Glutamatergic neuron (in vitro differentiated cells): ENCODE measurements around the gene GRID2IP. TPM values are rescaled to one million over a fixed set of nuclear protein-coding genes. Genes with fewer than 3 reads are reported as not detected.
"Not testable (repeated sequence)": the region's sequence is repeated elsewhere in the genome, so short reads cannot be mapped to it uniquely, and the experiment has no call there.

Experiments used
- DNase-seq: peaks from one replicate; pipeline ENCODE4 v3.0.0; 2022
- H3K27ac Mint-ChIP-seq: one replicate; pipeline ENCODE4 v1.8.0; 2020; ENCODE audit warnings: mild to moderate bottlenecking, mixed read lengths, inconsistent platforms; ENCODE audit not compliant: unreplicated experiment
- H3K27me3 Mint-ChIP-seq: one replicate; pipeline ENCODE4 v1.8.0; 2020; ENCODE audit warnings: mild to moderate bottlenecking, moderate library complexity, mixed read lengths, inconsistent platforms; ENCODE audit not compliant: unreplicated experiment
- H3K36me3 Mint-ChIP-seq: one replicate; pipeline ENCODE4 v1.8.0; 2020; ENCODE audit warnings: mild to moderate bottlenecking, mixed read lengths, inconsistent platforms; ENCODE audit not compliant: unreplicated experiment
- H3K4me1 Mint-ChIP-seq: one replicate; pipeline ENCODE4 v1.8.0; 2020; ENCODE audit warnings: mild to moderate bottlenecking, low read depth, mixed read lengths, inconsistent platforms; ENCODE audit not compliant: unreplicated experiment
- H3K4me3 Mint-ChIP-seq: one replicate; pipeline ENCODE4 v1.8.0; 2020; ENCODE audit warnings: mild to moderate bottlenecking, mixed read lengths, inconsistent platforms; ENCODE audit not compliant: unreplicated experiment
- H3K9me3 Mint-ChIP-seq: one replicate; pipeline ENCODE4 v1.8.0; 2020; ENCODE audit warnings: mild to moderate bottlenecking, moderate library complexity, mixed read lengths, inconsistent platforms; ENCODE audit not compliant: unreplicated experiment
- CTCF ChIP-seq: fragments of 200-600 bp; sonication (generic); IDR thresholded peaks from one replicate; pipeline ENCODE4 v1.5.0; 2021; ENCODE audit not compliant: partially characterized antibody, unreplicated experiment
- total RNA-seq: library from RNA; stranded (reverse); fragmentation: NEBNext Ultra II Directional; extraction: Animal tissue kit (Norgen Biotek cat#: 25700); gene quantifications from one replicate; pipeline ENCODE4 v1.2.1, GENCODE V29; 2021; ENCODE audit not compliant: unreplicated experiment

GRID2IP gene
- total RNA-seq, 1 donor from 2014 or later = 0.66 TPM

GRCh38 chr7:6475433-6476186 lies 75.7 kb downstream of the GRID2IP start:
- TF ChIP-seq CTCF = no peak
- H3K4me1 Mint-ChIP-seq = peaks cover 13% of the 10 kb centered on the region
- peaks cover 6% of the 10 kb centered on the region for H3K27me3 Mint-ChIP-seq
- no peak for DNase-seq
- H3K9me3 Mint-ChIP-seq = no peaks in the 10 kb centered on the region
- no peak overlapping the region for H3K27ac Mint-ChIP-seq
- H3K4me3 Mint-ChIP-seq = no peak overlapping the region
- H3K36me3 Mint-ChIP-seq = no peaks in the 10 kb centered on the region

DNA sequence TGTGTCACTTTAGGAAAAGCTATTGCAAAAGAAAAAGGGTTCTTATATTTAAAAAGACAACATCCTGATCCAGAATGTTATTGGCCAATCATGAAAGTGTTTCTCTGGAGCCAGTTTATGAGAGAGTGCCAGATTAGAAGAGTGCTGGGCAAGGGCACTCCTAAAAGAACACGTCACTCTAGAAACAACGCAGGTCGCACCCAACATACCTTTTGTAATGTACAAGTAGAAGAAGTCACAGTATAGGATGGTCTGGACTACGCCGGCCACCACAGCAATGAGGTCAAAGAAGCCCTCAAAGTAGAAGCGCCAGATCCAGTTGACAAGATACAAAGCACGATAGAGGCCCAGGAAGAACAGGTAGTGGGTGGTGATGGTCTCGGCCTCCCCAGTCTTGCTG lies 85.4 kb downstream of the GRID2IP start:
- no peak overlapping the region for H3K4me3 Mint-ChIP-seq
- no peak overlapping the region for H3K27ac Mint-ChIP-seq
- DNase-seq = no peak
- H3K36me3 Mint-ChIP-seq = peaks cover 20% of the 10 kb centered on the region
- peaks cover 3% of the 10 kb centered on the region for H3K9me3 Mint-ChIP-seq
- H3K4me1 Mint-ChIP-seq = no peaks in the 10 kb centered on the region
- H3K27me3 Mint-ChIP-seq = peaks cover 4% of the 10 kb centered on the region
- TF ChIP-seq CTCF = no peak

GRCh38 chr7:6463609-6464008 lies 87.7 kb downstream of the GRID2IP start:
- not testable (repeated sequence) for H3K9me3 Mint-ChIP-seq, H3K27me3 Mint-ChIP-seq, H3K27ac Mint-ChIP-seq, H3K4me3 Mint-ChIP-seq, H3K4me1 Mint-ChIP-seq, DNase-seq
- H3K36me3 Mint-ChIP-seq = peaks cover 20% of the 10 kb centered on the region

DNA sequence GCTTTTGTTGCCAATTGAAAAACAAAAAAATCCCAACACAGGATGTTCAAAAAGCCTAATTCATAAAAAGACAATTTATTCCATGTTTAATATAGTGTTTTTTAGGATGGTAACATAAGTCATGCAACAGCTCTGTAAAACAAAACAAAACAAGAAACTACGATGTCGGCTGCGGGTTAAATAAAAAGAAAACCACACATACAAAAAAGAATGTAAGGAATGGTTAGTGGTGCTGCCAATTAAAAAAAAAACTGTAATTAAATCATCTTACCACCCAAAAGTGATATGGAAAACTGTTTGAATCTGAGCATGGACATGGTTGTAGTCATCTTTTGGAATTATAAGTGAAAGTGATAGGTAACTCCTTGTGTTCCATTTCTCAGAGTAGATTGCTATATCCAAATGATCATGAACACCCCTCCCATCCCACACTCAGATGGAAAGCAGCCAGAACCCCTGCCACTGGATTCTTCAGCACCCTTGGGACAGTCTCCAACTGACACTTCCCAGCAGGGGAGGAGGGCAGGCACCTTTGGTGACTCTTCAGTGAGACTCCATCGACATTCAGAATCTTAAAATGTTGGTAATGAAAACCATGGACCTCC lies 89.2 kb downstream of the GRID2IP start:
- Mint-ChIP-seq H3K36me3 (peaks cover 17% of the 10 kb centered on the region), H3K27ac (no peak overlapping the region), H3K4me3 (no peak overlapping the region), H3K4me1 (no peaks in the 10 kb centered on the region), H3K27me3 (peaks cover under 1% of the 10 kb centered on the region), H3K9me3 (peaks cover 2% of the 10 kb centered on the region)
- TF ChIP-seq CTCF = no peak
- DNase-seq = no peak

DNA sequence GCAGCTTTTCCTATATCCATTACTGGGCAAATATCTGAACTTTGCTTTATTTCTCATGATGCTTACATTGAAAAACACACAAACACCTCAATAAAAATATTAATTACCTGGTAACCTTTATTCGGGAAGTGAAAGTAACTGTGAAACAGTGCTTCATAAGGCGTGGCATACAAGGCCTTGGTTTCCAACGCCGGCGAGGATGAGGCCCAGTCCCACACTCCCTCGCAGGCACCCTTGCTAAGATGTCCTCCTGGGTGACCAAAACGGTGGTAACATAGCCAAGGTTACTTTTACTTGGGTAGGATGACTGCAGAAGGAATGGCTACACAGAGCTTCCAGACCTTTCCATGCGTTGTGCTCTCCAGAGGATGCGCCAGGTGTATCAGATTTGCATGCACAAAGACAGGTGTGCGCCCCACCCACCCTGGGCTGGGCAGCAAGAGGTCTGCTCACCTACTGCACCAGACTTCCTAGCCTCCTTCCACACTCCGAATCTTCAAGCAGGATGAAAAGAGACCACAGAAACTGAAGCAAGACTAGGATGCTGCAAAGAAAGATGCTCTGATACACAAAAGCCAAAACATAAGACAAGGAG lies 90.2 kb downstream of the GRID2IP start:
- no peak for DNase-seq
- no peaks in the 10 kb centered on the region for H3K9me3 Mint-ChIP-seq
- H3K4me3 Mint-ChIP-seq = no peak overlapping the region
- H3K36me3 Mint-ChIP-seq = peaks cover 8% of the 10 kb centered on the region
- no peaks in the 10 kb centered on the region for H3K27me3 Mint-ChIP-seq
- H3K27ac Mint-ChIP-seq = no peak overlapping the region
- H3K4me1 Mint-ChIP-seq = no peaks in the 10 kb centered on the region
- no peak for TF ChIP-seq CTCF
